DOHH2 (cell line): ENCODE measurements around the gene ADH4.
A peak's percentile ranks its signal among the peaks of the same experiment; 100 is the strongest.
"Not testable (repeated sequence)": the region's sequence is repeated elsewhere in the genome, so short reads cannot be mapped to it uniquely, and the experiment has no call there.

Experiments
- H3F3A ChIP-seq: fragments of 200-600 bp; sonication (generic), shearing (Covaris generic); 2 replicates; pipeline ENCODE4 v1.6.0; 2016; ENCODE audit warnings: antibody characterized with exemption, mild to moderate bottlenecking; ENCODE audit not compliant: control insufficient read depth, insufficient read depth
- H3K27ac ChIP-seq: fragments of 200-600 bp; sonication (generic); 2 replicates; pipeline ENCODE4 v1.5.1; 2014; ENCODE audit warnings: low read depth, mild to moderate bottlenecking, low read length, moderate library complexity
- H3K27me3 ChIP-seq: fragments of 200-600 bp; sonication (generic); 2 replicates; pipeline ENCODE4 v1.6.1; 2014; ENCODE audit warnings: mild to moderate bottlenecking, low read length, mixed read lengths; ENCODE audit not compliant: control insufficient read depth
- H3K36me3 ChIP-seq: fragments of 200-600 bp; sonication (generic); 2 replicates; pipeline ENCODE4 v1.6.1; 2014; ENCODE audit warnings: mild to moderate bottlenecking, low read length, moderate library complexity, mixed read lengths; ENCODE audit not compliant: control insufficient read depth
- H3K4me1 ChIP-seq: fragments of 200-600 bp; sonication (generic); 2 replicates; pipeline ENCODE4 v1.6.1; 2014; ENCODE audit warnings: mild to moderate bottlenecking, low read length, mixed read lengths; ENCODE audit not compliant: control insufficient read depth
- H3K4me2 ChIP-seq: fragments of 200-600 bp; sonication (generic); 2 replicates; pipeline ENCODE4 v1.6.0; 2014; ENCODE audit warnings: mild to moderate bottlenecking, low read length, moderate library complexity
- H3K4me3 ChIP-seq: fragments of 200-600 bp; sonication (generic); 2 replicates; pipeline ENCODE4 v1.5.1; 2014; ENCODE audit warnings: mild to moderate bottlenecking, low read length, mixed read lengths
- H3K79me2 ChIP-seq: fragments of 200-600 bp; sonication (generic); 2 replicates; pipeline ENCODE4 v1.6.1; 2014; ENCODE audit warnings: mild to moderate bottlenecking, low read length, mixed read lengths; ENCODE audit not compliant: control insufficient read depth
- H3K9me2 ChIP-seq: fragments of 200-600 bp; sonication (generic); replicated peaks from 2 replicates; pipeline ENCODE4 v1.6.1; 2014; ENCODE audit warnings: mild to moderate bottlenecking, low read length, mixed read lengths; ENCODE audit not compliant: control insufficient read depth
- H3K9me3 ChIP-seq: fragments of 200-600 bp; sonication (generic); 2 replicates; pipeline ENCODE4 v1.6.1; 2014; ENCODE audit warnings: antibody characterized with exemption, low read length, mixed read lengths; ENCODE audit not compliant: control insufficient read depth, insufficient read depth
- H4K20me1 ChIP-seq: fragments of 200-600 bp; sonication (generic); 2 replicates; pipeline ENCODE4 v1.6.0; 2014; ENCODE audit warnings: low read depth, mild to moderate bottlenecking, antibody characterized with exemption, low read length, moderate library complexity; ENCODE audit not compliant: control insufficient read depth, insufficient read depth
- CTCF ChIP-seq: fragments of 200-600 bp; sonication (generic); IDR thresholded peaks from one replicate; pipeline ENCODE4 v1.5.1; 2014; ENCODE audit warnings: antibody characterized with exemption, mild to moderate bottlenecking, low read depth, low read length; ENCODE audit not compliant: poor library complexity, severe bottlenecking
- EZH2phosphoT487 ChIP-seq: fragments of 200-600 bp; sonication (generic); IDR thresholded peaks from 2 replicates; pipeline ENCODE4 v1.6.1; 2017; ENCODE audit warnings: borderline replicate concordance, mild to moderate bottlenecking, antibody characterized with exemption, low read length, moderate library complexity, mixed read lengths

ADH4 gene

GRCh38 chr4:99099311-99099710 is 44.8 kb downstream of the ADH4 start:
- no peak overlapping the region for H3K27ac ChIP-seq
- H3K27me3 ChIP-seq: no peaks in the 10 kb centered on the region
- no peak overlapping the region for H3K4me3 ChIP-seq
- H3K36me3 ChIP-seq: no peaks in the 10 kb centered on the region
- H3K4me2 ChIP-seq: no peak overlapping the region
- no peaks in the 10 kb centered on the region for H3F3A ChIP-seq
- no peaks in the 10 kb centered on the region for H3K4me1 ChIP-seq
- H3K79me2 ChIP-seq: no peaks in the 10 kb centered on the region
- H3K9me3 ChIP-seq: no peaks in the 10 kb centered on the region
- TF ChIP-seq CTCF: no peak
- no peak for TF ChIP-seq EZH2phosphoT487
- H3K9me2 ChIP-seq: no peaks in the 10 kb centered on the region
- no peaks in the 10 kb centered on the region for H4K20me1 ChIP-seq

GRCh38 chr4:99091841-99092240 is 52.3 kb downstream of the ADH4 start:
- not testable (repeated sequence) for H3K27ac ChIP-seq, H4K20me1 ChIP-seq, H3K9me2 ChIP-seq, H3K36me3 ChIP-seq, H3K4me3 ChIP-seq, H3K4me2 ChIP-seq, H3K9me3 ChIP-seq, H3F3A ChIP-seq, H3K27me3 ChIP-seq
- Histone ChIP-seq H3K79me2 (peaks cover 30% of the 10 kb centered on the region), H3K4me1 (peaks cover 15% of the 10 kb centered on the region)

GRCh38 chr4:99091216-99091575 is 52.9 kb downstream of the ADH4 start:
- H3K4me1 ChIP-seq: peaks cover 15% of the 10 kb centered on the region
- H3K9me2 ChIP-seq: no peaks in the 10 kb centered on the region
- no peaks in the 10 kb centered on the region for H3K27me3 ChIP-seq
- no peak for TF ChIP-seq EZH2phosphoT487
- TF ChIP-seq CTCF: no peak
- H3K36me3 ChIP-seq: peaks cover 2% of the 10 kb centered on the region; the same call in 1 of the 2 replicates
- no peaks in the 10 kb centered on the region for H4K20me1 ChIP-seq
- peaks cover 36% of the 10 kb centered on the region for H3K79me2 ChIP-seq
- no peak overlapping the region for H3K27ac ChIP-seq
- no peaks in the 10 kb centered on the region; the same call in 1 of the 2 replicates for H3F3A ChIP-seq
- H3K9me3 ChIP-seq: no peaks in the 10 kb centered on the region
- no peak overlapping the region for H3K4me3 ChIP-seq
- H3K4me2 ChIP-seq: peak overlapping the region; percentile 16; the same call in 1 of the 2 replicates

- Histone ChIP-seq H3K4me1 (peaks cover 15% of the 10 kb centered on the region), H3K9me3 (no peaks in the 10 kb centered on the region), H3K27ac (no peak overlapping the region), H3K27me3 (no peaks in the 10 kb centered on the region), H3K4me3 (no peak overlapping the region), H3K9me2 (no peaks in the 10 kb centered on the region), H3F3A (no peaks in the 10 kb centered on the region; the same call in 1 of the 2 replicates), H4K20me1 (no peaks in the 10 kb centered on the region), H3K79me2 (peaks cover 41% of the 10 kb centered on the region), H3K36me3 (peaks cover 5% of the 10 kb centered on the region; the same call in 1 of the 2 replicates), H3K4me2 (peak overlapping the region; percentile 16)
- no peak for TF ChIP-seq EZH2phosphoT487
- TF ChIP-seq CTCF: no peak
Observed at GRCh38 chr4:99090481-99091215, 53.4 kb downstream of the ADH4 start.
